Measurements from ENCODE around the gene PROX1. TPM values are rescaled to one million over a fixed set of nuclear protein-coding genes. Genes with fewer than 3 reads are reported as not detected.

PROX1 gene
- total RNA-seq, 1 experiment from 2014 or later: not detected

GRCh38 chr1:213977909-213978308 lies 9.9 kb upstream of the PROX1 start:
- in situ Hi-C loops (cut with HindIII; ENCODE audit: low sequenced_read_pairs): no loop called here
- DNase-seq (ENCODE audit: low spot score): no peak

GRCh38 chr1:213979751-213980586 lies 7.8 kb upstream of the PROX1 start:
- in situ Hi-C loops (cut with HindIII; ENCODE audit: low sequenced_read_pairs): no loop called here
- no peak for DNase-seq (ENCODE audit: low spot score)

DNA sequence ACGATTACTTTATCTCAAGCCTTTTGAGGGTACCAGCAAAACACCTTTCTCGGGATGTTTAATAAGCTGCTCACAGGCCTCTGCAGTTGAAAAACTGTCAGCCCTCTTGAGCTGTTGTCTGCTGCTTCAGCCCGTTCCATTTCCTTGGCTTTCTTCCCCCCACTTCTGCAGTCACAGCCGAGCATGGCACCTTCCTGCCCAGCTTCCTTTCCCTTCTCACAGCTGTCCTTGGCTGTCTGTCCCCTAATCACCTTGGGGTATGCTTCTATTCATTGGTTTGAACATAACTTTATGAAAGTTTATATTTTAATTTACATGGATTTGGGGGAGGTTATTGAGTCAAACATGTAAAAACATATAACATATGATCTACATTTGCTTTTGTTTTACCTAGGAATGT lies 6.9 kb upstream of the PROX1 start:
- in situ Hi-C loops (cut with HindIII; ENCODE audit: low sequenced_read_pairs): no loop called here

DNA sequence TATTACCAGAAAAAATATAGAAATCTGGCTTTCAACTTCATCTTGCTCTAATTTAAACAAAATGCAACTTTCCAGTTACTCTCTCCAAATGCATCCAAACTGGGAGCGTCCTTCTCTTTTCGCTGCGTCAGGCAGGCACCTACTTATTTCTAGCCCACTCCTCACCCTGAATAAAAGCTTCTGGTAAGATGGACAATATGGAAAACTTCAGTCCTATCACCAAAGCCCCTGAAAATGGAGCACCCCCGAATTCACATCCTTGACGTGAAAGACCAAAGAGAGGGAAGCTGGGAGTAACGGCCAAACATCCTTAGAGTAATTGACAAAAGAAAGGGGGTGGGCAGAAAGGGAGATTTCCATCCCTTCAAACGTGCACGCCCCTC lies 5.5 kb upstream of the PROX1 start:
- no peak for DNase-seq (ENCODE audit: low spot score)
- in situ Hi-C loops (cut with HindIII; ENCODE audit: low sequenced_read_pairs): no loop called here

More for the DNA sequence above, 6.9 kb upstream of the PROX1 start:
- DNase-seq (ENCODE audit: low spot score): no peak

GRCh38 chr1:213982672-213983492 lies 4.9 kb upstream of the PROX1 start:
- in situ Hi-C loops (cut with HindIII; ENCODE audit: low sequenced_read_pairs): no loop called here
- DNase-seq (ENCODE audit: low spot score): peak; percentile 34

GRCh38 chr1:213983493-213984386 lies 4.0 kb upstream of the PROX1 start:
- DNase-seq (ENCODE audit: low spot score): peak; percentile 80
- in situ Hi-C loops (cut with HindIII; ENCODE audit: low sequenced_read_pairs): no loop called here

GRCh38 chr1:213984387-213985208 lies 3.2 kb upstream of the PROX1 start:
- in situ Hi-C loops (cut with HindIII; ENCODE audit: low sequenced_read_pairs): no loop called here
- no peak for DNase-seq (ENCODE audit: low spot score)

DNA sequence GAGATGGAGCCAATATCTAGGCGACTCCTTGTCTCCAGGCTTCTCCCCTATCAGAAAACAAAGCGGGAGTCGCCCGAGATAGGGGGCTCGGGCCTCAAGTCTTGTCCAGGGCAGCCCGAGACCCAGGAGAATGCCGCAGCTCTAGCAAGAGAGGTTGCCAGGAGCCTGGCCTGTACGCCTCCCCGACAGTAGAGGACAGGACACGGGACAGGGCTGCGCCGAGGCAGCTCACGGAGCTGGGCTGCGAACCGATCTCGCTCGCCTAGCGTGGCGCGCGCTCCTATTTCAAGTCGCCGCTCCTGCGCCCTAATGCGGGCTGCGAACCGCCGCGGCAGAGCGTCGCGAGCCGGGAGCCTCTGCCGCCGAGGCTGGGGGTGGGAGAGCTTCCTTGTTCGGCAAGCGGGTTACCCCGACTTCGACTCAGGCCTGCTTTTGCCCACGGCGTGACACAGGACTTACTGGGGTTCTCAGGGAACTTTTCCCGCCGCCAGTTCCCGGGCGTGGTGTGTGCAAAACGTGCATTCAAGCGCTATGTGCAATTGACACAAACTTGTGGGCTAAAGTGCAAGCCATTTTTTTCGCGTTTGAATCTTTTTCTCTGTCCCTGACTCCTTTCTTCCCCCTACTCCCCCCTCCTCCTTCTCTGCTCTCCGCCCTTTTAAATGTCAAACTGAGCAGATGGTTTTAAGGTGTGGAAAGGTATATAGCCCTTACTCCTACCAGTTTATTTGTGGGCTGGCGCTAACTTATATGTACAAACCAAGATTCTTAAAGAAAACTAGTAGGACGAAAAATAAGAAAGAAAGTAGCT lies 2.4 kb upstream of the PROX1 start:
- in situ Hi-C loops (cut with HindIII; ENCODE audit: low sequenced_read_pairs): no loop called here
- DNase-seq (ENCODE audit: low spot score): no peak

DNA sequence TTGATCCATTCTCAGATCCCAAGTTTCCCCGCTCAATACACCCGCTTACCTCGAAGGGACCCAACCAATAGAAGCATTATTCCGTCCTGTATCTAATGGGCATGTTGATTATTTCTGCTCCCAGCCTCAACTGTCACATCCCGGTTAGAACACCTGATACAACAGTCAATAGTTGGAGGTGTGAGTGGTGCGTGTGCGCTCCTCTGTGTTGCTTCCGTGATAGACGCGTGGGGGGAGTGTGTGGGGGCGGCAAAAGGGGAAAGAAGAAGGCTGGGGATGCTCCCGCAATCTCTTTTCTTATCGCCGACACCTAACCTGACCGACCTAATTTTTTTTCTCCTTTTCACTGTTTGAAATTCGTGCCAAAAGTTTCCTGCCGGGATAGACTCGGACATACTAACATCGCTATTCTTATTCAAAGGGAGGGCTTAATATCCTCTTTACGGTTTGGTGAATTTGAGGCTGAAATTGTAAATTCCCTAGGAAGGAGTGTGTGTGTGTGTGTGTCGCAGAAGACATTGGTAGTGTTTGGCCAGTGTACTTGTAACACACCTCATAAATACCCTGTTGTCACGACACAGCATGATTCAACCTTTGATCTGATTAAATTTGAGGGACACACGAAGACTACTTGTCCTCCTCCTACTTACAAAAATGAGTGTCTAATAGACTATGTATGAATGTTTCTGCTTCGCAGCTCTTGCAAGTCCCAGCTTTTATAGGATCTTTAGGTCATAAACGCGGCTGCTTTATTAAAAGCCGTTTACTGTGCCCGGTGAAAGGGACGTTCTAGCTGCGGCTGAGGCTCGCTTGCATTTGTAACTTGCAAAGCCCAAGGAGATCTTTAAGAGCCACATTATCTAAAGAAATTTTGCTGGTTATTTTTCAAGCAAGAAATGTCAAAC lies 1.5 kb upstream of the PROX1 start:
- in situ Hi-C loops (cut with HindIII; ENCODE audit: low sequenced_read_pairs): no loop called here
- DNase-seq (ENCODE audit: low spot score): peak; percentile 49

DNA sequence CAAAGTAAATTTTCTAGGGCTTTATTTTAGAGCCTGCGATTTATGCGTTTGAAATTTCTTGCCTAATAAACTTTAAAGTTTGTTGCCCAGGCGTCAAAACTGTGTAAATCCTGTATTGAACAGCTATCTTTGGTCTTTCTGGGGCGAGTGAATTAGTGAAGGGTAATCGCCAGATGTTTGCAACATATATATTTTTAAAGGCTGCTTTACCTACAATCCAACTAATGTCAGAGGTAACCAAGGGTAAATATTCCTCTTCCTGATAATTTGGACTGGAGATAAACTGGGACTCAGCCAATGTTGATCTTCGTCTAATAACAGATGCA lies 885 bp upstream of the PROX1 start:
- in situ Hi-C loops (cut with HindIII; ENCODE audit: low sequenced_read_pairs): no loop called here
- DNase-seq (ENCODE audit: low spot score): no peak

DNA sequence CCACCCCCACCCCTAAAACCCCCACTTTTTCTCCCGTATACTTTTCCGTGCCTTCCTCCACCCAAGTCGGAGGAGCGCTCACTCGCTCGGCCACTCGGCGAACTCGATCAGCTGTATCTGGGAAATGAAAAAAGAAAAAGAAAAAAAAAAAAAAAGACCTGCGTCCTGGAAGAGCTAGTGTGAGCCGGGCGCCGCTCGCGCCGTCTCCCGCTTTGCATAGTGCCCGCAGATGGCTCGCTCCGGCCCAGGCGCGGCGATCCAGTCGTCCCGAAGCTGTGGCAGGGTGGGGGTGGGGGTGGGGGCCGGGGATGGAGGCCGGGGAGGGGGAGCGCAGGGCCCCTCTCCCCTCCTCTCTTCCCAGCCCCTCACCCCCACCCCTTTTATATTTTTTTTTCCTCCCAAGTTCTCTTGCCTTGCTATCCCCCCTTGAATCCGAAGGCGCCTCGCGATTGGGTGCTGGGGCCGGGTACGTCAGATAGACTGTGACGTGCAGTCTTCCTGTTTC lies 299 bp upstream of the PROX1 start:
- DNase-seq (ENCODE audit: low spot score): peak; percentile 94
- in situ Hi-C loops (cut with HindIII; ENCODE audit: low sequenced_read_pairs): no loop called here

DNA sequence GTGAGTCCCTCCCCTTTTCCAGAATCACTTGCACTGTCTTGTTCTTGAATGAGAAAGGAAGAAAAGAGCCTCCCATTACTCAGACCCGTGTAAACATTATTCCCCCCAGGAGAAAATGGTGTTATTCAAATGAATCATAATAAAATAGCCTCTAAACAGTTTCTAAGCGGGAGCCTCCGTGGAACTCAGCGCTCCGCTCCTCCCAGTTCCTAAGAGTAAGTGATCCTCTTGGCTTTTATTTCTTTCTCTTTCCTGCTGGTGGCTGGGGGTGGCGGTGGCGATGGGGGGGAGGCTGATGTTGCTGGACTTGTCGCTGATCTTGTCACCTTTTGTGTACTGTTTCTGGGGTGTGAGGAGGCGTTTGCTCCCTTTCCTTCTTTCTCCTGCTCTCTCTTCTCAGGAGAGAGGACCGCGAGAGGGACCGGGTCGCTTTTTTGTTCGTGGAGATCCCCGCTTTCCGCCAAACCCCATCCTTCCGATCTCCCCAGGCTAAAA lies 781 bp downstream of the PROX1 start:
- DNase-seq (ENCODE audit: low spot score): peak; percentile 70
- in situ Hi-C loops (cut with HindIII; ENCODE audit: low sequenced_read_pairs): no loop called here

DNA sequence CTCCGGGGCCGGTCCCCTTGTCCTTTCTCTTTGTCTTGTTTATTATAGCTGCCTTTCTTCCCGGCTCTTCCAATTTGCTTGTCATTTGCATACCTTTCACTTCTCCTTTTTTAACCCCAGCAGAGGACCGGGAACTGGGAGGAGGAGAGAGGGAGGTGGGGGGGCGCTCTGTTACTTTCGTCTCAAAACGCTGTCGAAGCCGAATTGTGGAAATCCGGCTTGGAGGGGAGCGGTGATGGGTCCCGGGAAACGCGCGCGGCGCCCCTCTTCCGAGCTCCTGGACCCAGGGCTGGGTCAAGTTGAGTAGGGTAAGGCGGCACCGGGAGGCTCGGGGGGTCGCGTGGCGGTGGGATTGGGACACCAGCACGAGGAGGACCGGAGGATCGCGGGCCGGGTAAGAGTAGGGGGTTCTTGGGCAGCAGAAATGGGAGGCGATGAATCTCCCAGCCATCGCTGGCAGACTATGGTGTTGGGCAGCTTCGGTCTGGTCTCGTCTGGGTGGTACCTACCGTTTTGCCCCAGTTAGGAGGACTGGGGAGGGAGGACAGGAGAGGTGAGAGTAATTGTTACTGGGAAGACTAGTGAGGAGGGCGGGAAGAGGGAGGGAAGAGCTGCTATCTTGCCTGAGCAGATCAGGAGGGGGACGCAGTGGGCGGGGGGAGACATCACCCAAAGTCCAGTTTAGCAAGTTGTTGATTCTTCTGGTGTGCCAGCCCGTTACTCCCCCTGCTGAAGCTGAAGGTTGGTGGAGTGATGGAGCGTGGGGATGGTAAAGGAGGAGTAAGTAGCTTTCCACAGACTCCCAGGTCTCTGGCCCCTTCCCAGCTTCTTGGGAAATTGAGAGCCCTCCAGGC lies 1.5 kb downstream of the PROX1 start:
- in situ Hi-C loops (cut with HindIII; ENCODE audit: low sequenced_read_pairs): no loop called here
- DNase-seq (ENCODE audit: low spot score): peak; percentile 66

- in situ Hi-C loops (cut with HindIII; ENCODE audit: low sequenced_read_pairs): no loop called here
- DNase-seq (ENCODE audit: low spot score): peak; percentile 53
Measured at GRCh38 chr1:213993929-213994328, 6.2 kb downstream of the PROX1 start.

- in situ Hi-C loops (cut with HindIII; ENCODE audit: low sequenced_read_pairs): no loop called here
- DNase-seq (ENCODE audit: low spot score): peak; percentile 88
Measured at GRCh38 chr1:213994888-213995287, 7.1 kb downstream of the PROX1 start.

DNA sequence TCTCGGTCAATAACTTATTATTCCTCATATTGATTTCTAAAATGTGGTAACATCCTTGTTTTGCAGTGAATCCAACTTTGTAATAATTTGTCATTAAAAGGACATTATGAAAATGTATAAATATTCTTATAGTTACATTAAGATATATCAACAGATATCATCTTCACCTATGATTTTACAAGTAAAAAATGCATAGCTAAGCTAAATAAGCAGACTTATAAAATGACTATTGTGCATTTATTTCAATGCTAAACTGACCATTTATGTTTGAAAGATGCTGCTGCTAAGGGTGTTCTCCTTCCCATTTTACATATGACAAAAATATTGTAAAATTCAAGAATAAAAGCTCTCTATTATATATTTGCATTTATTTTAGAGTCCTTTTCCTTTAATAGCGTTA lies 7.8 kb downstream of the PROX1 start:
- no peak for DNase-seq (ENCODE audit: low spot score)
- in situ Hi-C loops (cut with HindIII; ENCODE audit: low sequenced_read_pairs): no loop called here
